Progenitor cell of endocrine pancreas (in vitro differentiated cells): ENCODE measurements around the gene DNAH9. TPM values are rescaled to one million over a fixed set of nuclear protein-coding genes. Genes with fewer than 3 reads are reported as not detected.
A peak's percentile ranks its signal among the peaks of the same experiment; 100 is the strongest.

Source experiments
- DNase-seq: peaks from one replicate; pipeline ENCODE4 v3.0.0; 2021; ENCODE audit warnings: low spot score; ENCODE audit not compliant: unreplicated experiment
- H3K27ac Mint-ChIP-seq: 2 replicates; pipeline ENCODE4 v1.8.0; 2021; ENCODE audit warnings: mild to moderate bottlenecking, moderate library complexity, mixed read lengths
- H3K27me3 Mint-ChIP-seq: 2 replicates; pipeline ENCODE4 v1.8.0; 2021; ENCODE audit warnings: mixed read lengths
- H3K36me3 Mint-ChIP-seq: 2 replicates; pipeline ENCODE4 v1.8.0; 2022; ENCODE audit warnings: mixed read lengths; ENCODE audit not compliant: insufficient read depth
- H3K4me1 Mint-ChIP-seq: 2 replicates; pipeline ENCODE4 v1.8.0; 2021; ENCODE audit warnings: low read depth, mixed read lengths
- H3K4me3 Mint-ChIP-seq: 2 replicates; pipeline ENCODE4 v1.8.0; 2021; ENCODE audit warnings: low read depth, mild to moderate bottlenecking, moderate library complexity, mixed read lengths
- H3K9me3 Mint-ChIP-seq: 2 replicates; pipeline ENCODE4 v1.8.0; 2021; ENCODE audit warnings: low read depth, mixed read lengths
- total RNA-seq: library from RNA; stranded (reverse); gene quantifications from 2 replicates; pipeline ENCODE4 v1.2.1, GENCODE V29; 2021
- TF ChIP-seq, protein P1 (sequence below): fragments of 200-600 bp; sonication (generic); IDR thresholded peaks from one replicate; pipeline ENCODE4 v1.5.0; 2021; ENCODE audit warnings: antibody characterized with exemption, mild to moderate bottlenecking; ENCODE audit not compliant: unreplicated experiment

DNAH9 gene
- total RNA-seq, 1 donor from 2014 or later = 1.5 TPM

DNA sequence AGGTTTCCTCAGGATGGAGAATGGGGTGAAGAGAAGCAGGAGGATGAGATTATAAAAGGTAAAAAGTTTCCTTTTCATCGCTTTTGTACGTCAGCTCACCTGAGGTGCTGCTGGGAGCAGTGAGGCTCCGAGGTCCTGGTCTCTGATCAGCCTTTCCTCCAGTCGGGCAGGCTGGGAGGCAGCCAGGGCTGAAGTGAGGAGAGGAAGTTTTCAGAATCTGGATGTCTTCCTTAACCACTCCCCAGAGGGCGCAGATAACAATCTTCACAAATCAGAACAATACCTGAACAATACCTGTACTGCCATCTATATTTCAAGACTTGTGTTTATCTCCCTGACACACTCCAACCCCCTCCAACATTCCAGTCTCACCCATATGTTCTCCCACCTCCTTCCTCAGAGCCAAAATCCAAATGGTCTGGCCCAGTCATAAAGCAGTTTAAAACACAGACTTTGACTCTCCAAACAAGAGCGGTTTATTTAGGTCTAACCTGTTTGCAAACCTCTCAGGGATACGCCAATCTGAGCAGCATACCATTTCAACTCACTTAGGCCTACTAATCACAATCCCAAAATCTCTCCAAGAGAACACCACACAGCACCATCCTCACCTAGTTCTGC lies 392.2 kb downstream of the DNAH9 start:
- H3K27ac Mint-ChIP-seq = no peak overlapping the region
- TF ChIP-seq, protein P1, sequence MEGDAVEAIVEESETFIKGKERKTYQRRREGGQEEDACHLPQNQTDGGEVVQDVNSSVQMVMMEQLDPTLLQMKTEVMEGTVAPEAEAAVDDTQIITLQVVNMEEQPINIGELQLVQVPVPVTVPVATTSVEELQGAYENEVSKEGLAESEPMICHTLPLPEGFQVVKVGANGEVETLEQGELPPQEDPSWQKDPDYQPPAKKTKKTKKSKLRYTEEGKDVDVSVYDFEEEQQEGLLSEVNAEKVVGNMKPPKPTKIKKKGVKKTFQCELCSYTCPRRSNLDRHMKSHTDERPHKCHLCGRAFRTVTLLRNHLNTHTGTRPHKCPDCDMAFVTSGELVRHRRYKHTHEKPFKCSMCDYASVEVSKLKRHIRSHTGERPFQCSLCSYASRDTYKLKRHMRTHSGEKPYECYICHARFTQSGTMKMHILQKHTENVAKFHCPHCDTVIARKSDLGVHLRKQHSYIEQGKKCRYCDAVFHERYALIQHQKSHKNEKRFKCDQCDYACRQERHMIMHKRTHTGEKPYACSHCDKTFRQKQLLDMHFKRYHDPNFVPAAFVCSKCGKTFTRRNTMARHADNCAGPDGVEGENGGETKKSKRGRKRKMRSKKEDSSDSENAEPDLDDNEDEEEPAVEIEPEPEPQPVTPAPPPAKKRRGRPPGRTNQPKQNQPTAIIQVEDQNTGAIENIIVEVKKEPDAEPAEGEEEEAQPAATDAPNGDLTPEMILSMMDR = no peak
- no peak for DNase-seq
- H3K36me3 Mint-ChIP-seq = peaks cover 12% of the 10 kb centered on the region
- H3K9me3 Mint-ChIP-seq = no peaks in the 10 kb centered on the region
- no peaks in the 10 kb centered on the region for H3K27me3 Mint-ChIP-seq
- H3K4me3 Mint-ChIP-seq = no peak overlapping the region
- peaks cover 2% of the 10 kb centered on the region for H3K4me1 Mint-ChIP-seq

DNA sequence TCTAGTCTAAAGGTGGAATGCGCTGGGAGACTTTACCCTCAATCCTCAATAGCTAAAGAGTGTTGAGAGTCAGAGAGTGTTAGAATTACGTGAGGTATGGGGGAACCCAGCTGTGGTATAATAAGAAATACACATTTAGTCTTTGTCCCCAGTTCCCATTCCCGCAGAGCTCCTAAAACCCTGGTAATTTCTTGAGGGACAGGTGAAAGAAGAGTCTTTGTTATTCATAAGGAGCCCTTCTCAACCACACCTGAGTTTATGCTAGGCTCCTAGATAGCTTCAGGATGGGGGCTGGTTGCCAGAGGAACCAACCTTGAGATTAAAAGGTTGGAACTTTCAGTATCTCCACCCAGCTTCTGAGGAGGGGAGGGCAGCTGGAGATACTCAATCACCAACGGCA lies 393.2 kb downstream of the DNAH9 start:
- H3K27ac Mint-ChIP-seq = no peak overlapping the region
- peaks cover 2% of the 10 kb centered on the region for H3K4me1 Mint-ChIP-seq
- no peak overlapping the region for H3K4me3 Mint-ChIP-seq
- TF ChIP-seq, protein P1 = no peak
- H3K27me3 Mint-ChIP-seq = no peaks in the 10 kb centered on the region
- no peaks in the 10 kb centered on the region for H3K9me3 Mint-ChIP-seq
- H3K36me3 Mint-ChIP-seq = peaks cover 12% of the 10 kb centered on the region
- no peak for DNase-seq

DNA sequence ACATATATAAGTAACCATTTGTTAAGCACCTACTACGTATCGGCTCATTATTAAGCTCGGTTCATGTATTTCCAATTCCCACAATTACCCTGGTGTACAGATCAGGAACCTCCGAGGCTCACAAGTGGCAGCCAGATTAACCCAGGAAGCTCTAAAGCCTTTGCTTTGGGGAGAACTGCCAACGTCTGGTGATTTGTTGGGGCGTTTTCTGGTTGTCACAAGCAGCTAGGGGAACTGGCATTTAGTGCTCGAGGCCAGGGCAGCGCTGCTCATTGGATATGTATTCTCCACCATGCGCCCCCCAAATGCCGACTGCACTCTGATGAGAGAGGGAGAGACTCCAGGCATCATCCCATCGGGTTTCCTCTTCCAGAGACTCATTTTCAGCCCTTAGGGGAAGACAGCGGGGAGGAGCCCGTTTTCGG lies 398.5 kb downstream of the DNAH9 start:
- peaks cover 3% of the 10 kb centered on the region for H3K4me1 Mint-ChIP-seq
- TF ChIP-seq, protein P1 = no peak
- H3K9me3 Mint-ChIP-seq = no peaks in the 10 kb centered on the region
- peak overlapping the region; percentile 95 for H3K27ac Mint-ChIP-seq
- DNase-seq = no peak
- H3K36me3 Mint-ChIP-seq = peaks cover 1% of the 10 kb centered on the region
- no peaks in the 10 kb centered on the region for H3K27me3 Mint-ChIP-seq
- peak overlapping the region; percentile 94 for H3K4me3 Mint-ChIP-seq

DNA sequence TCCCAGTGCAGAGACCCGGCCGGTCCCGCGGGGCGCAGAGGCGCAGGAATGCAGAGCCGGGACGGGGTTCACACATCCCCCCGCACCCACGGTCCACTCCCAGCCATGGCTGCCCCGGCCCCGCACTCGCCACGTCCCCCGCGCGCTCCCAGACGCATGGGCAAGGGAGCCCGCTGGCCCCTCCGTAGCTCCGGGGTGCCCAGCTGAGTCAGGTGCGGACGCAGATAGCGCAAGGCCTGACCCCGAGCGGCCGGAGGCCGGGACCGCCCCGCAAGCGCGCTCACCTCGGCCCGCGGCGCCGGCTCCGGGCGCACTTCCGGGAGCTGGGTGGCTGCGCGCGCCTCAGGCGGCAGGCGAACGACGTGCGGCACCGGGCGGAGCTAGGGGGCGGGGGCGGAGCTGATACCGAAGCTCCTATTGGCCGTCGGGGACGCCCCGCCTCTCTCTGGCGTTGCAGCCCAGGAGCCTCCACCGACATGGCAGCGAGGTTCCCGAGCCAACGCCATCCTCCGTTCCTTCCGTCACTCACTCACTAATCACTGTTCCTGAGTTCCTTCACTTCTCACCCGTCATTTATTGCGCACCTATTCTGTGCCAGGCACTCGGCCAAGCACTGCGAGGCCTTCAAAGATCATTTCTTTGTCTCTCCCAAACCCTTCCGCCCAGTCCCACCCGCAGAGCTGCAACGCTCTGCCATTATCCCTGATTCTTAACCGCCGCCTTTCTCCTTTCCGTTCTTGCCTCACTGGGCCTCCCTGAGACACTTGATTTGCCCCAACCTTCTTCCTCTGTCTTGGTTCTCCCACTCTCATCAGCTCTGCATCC lies 399.1 kb downstream of the DNAH9 start, which contains the start of gene ZNF18:
Gene ZNF18, minus strand, starts transcription at position 329 of the 825 bp plus-strand sequence. CDS start 4,646 bp downstream, outside the sequence.
- Mint-ChIP-seq H3K27me3 (no peaks in the 10 kb centered on the region), H3K27ac (peak within 1 kb of the TSS; percentile 97), H3K36me3 (peaks cover 1% of the 10 kb centered on the region), H3K4me3 (peak within 1 kb of the TSS; percentile 94), H3K9me3 (no peaks in the 10 kb centered on the region), H3K4me1 (peaks cover 3% of the 10 kb centered on the region)
- DNase-seq = peak; percentile 94
- TF ChIP-seq, protein P1 = peak; percentile 7

DNA sequence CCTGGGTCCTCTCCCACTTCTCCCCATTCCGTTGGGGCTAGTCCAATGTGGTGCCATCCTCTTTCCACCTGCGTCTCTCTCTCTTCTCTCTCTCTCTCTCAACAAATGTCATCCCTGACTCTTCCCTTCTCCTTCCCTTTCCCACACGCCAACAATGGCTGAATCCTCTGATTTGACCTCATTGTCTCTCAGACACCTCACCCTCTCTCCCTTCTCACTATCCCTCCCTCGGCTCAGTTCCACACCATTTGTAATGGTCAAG lies 399.6 kb downstream of the DNAH9 start:
- no peaks in the 10 kb centered on the region for H3K27me3 Mint-ChIP-seq
- TF ChIP-seq, protein P1 = no peak
- H3K4me3 Mint-ChIP-seq = peak overlapping the region; percentile 94
- no peaks in the 10 kb centered on the region for H3K36me3 Mint-ChIP-seq
- no peaks in the 10 kb centered on the region for H3K9me3 Mint-ChIP-seq
- H3K4me1 Mint-ChIP-seq = peaks cover 3% of the 10 kb centered on the region
- DNase-seq = no peak
- H3K27ac Mint-ChIP-seq = peak overlapping the region; percentile 97
